LHCN-M2 (cell line): ENCODE results near the gene FOSL1. TPM values are rescaled to one million over a fixed set of nuclear protein-coding genes. Genes with fewer than 3 reads are reported as not detected.

Experiments
- DNase-seq: peaks from one replicate; pipeline ENCODE4 v3.0.0-alpha.2; 2012; ENCODE audit warnings: low read depth
- total RNA-seq: library from RNA; depleted of rRNA; stranded (reverse); fragments of >200 nt; gene quantifications from 2 replicates; pipeline ENCODE4 v1.2.3, GENCODE V29; 2014

FOSL1 gene
- total RNA-seq, 1 experiment from 2014 or later, result 266 TPM

- DNase-seq, result no peak
Observed at GRCh38 chr11:65864706-65865471, 35.3 kb downstream of the FOSL1 start.

- DNase-seq, result no peak
Observed at GRCh38 chr11:65863889-65864705, 36.1 kb downstream of the FOSL1 start.

- no peak for DNase-seq
Observed at GRCh38 chr11:65862941-65863888, 37.0 kb downstream of the FOSL1 start.

- DNase-seq, result no peak
Observed at GRCh38 chr11:65862191-65862735, 37.9 kb downstream of the FOSL1 start.

- no peak for DNase-seq
Observed at GRCh38 chr11:65861533-65862183, 38.5 kb downstream of the FOSL1 start.

- DNase-seq, result no peak
Observed at GRCh38 chr11:65861165-65861505, 39.1 kb downstream of the FOSL1 start.

GRCh38 chr11:65860278-65861164 lies 39.7 kb downstream of the FOSL1 start, which contains the start of gene MUS81:
TSS of gene MUS81 (plus strand) at chr11:65860433. CDS start at chr11:65860754, 321 bp downstream.
- DNase-seq, result peak; percentile 98

- no peak for DNase-seq
Observed at GRCh38 chr11:65859812-65860277, 40.3 kb downstream of the FOSL1 start.

GRCh38 chr11:65859095-65859811 lies 40.9 kb downstream of the FOSL1 start:
- peak; percentile 97 for DNase-seq

GRCh38 chr11:65858681-65859087 lies 41.5 kb downstream of the FOSL1 start:
- DNase-seq, result no peak

GRCh38 chr11:65857853-65858680 lies 42.1 kb downstream of the FOSL1 start, which contains the start of gene CFL1:
TSS of gene CFL1 (minus strand) at chr11:65858180. CDS start at chr11:65858099, 81 bp downstream.
- peak; percentile 97 for DNase-seq

- DNase-seq, result peak; percentile 47
Observed at GRCh38 chr11:65857500-65857852, 42.7 kb downstream of the FOSL1 start.

GRCh38 chr11:65856689-65857499 lies 43.3 kb downstream of the FOSL1 start:
- peak; percentile 63 for DNase-seq

GRCh38 chr11:65855927-65856363 lies 44.2 kb downstream of the FOSL1 start:
- DNase-seq, result no peak

GRCh38 chr11:65854852-65855837 lies 45.0 kb downstream of the FOSL1 start:
- no peak for DNase-seq

- DNase-seq, result no peak
Observed at GRCh38 chr11:65854161-65854592, 46.0 kb downstream of the FOSL1 start.
